IPS DF 6.9 (cell line): Measurements from ENCODE around the gene CSGALNACT2.

ENCODE experiments used
- DNase-seq: peaks from one replicate; pipeline ENCODE4 v3.0.0-alpha.2; 2013; ENCODE audit warnings: low read depth, low spot score
- H3K27ac ChIP-seq: one replicate; pipeline ENCODE4 v1.5.1; 2013; ENCODE audit warnings: low read length, control low read depth
- H3K27me3 ChIP-seq: 2 replicates; pipeline ENCODE4 v1.6.1; 2013; ENCODE audit warnings: mild to moderate bottlenecking, low read length; ENCODE audit not compliant: control insufficient read depth, insufficient read depth
- H3K36me3 ChIP-seq: 2 replicates; pipeline ENCODE4 v1.6.1; 2013; ENCODE audit warnings: low read length; ENCODE audit not compliant: control insufficient read depth, insufficient read depth
- H3K4me1 ChIP-seq: 2 replicates; pipeline ENCODE4 v1.6.1; 2013; ENCODE audit warnings: low read length; ENCODE audit not compliant: control insufficient read depth, insufficient read depth
- H3K4me3 ChIP-seq: 2 replicates; pipeline ENCODE4 v1.5.1; 2013; ENCODE audit warnings: mild to moderate bottlenecking, low read length
- H3K9me3 ChIP-seq: 2 replicates; pipeline ENCODE4 v1.6.1; 2013; ENCODE audit warnings: low read length, inconsistent platforms; ENCODE audit not compliant: control insufficient read depth, insufficient read depth
- WGBS: extraction: QIAGEN DNeasy Blood & Tissue Kit; methylation state at CpG from one replicate; pipeline ENCODE4 v1.1.7; 2013; ENCODE audit warnings: mixed read lengths, missing lambda C conversion rate; ENCODE audit not compliant: insufficient read length, insufficient coverage; 5-methylcytosine and 5-hydroxymethylcytosine counted together

CSGALNACT2 gene

DNA sequence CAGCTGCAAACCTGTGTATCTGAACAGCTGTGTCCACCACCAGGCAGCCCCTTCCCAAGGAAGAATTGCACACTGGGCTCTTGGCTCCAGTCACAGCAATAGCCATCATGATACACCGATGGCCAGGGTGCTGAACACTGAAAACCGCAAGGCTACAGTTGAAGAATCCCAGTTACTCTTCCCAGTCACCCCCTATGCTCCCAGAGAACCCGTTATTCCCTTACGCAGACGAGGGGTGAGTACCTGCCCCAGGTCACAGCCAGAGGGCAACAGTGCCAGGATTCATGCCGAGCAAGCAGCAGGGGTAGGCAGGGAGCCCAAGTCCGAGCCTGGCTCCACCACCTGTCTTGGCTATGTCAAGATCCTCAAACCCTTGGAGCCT, 70.8 kb downstream of the CSGALNACT2 start:
- no peaks in the 10 kb centered on the region for H3K27me3 ChIP-seq
- no CpG with 5 or more reads among the region's 7 CpGs for WGBS
- H3K36me3 ChIP-seq: no peaks in the 10 kb centered on the region
- no peaks in the 10 kb centered on the region for H3K4me1 ChIP-seq
- no peaks in the 10 kb centered on the region for H3K9me3 ChIP-seq
- no peak for DNase-seq
- H3K27ac ChIP-seq: no peak overlapping the region
- no peak overlapping the region for H3K4me3 ChIP-seq

DNA sequence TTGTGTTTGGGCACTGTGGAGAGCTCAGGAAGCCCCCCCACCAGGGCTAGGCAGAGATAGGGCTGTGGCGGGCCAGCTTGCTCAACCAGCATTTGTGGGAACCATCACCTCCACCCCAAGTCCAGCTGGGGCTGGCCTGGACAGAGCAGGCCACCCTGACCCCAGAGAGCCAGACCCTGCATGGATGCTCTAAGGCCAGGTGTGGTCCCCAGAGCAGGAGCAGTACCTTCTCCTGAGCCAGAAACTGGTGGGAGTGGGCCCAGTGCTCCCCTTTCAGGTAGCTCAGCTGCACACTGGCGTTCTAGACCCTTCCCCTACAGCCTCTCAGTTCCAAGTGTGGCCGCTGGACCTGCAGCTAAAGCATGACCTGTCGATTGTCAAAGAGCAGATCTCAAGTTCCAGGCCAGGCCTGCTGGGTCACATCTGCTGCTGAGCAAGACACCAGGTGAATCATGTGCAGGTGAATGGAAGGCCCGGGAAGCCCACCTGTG, 71.5 kb downstream of the CSGALNACT2 start:
- no peak overlapping the region for H3K4me3 ChIP-seq
- H3K36me3 ChIP-seq: no peaks in the 10 kb centered on the region
- no peak for DNase-seq
- no CpG with 5 or more reads among the region's 5 CpGs for WGBS
- H3K27ac ChIP-seq: no peak overlapping the region
- no peaks in the 10 kb centered on the region; the same call in 1 of the 2 replicates for H3K4me1 ChIP-seq
- H3K9me3 ChIP-seq: no peaks in the 10 kb centered on the region
- no peaks in the 10 kb centered on the region for H3K27me3 ChIP-seq

DNA sequence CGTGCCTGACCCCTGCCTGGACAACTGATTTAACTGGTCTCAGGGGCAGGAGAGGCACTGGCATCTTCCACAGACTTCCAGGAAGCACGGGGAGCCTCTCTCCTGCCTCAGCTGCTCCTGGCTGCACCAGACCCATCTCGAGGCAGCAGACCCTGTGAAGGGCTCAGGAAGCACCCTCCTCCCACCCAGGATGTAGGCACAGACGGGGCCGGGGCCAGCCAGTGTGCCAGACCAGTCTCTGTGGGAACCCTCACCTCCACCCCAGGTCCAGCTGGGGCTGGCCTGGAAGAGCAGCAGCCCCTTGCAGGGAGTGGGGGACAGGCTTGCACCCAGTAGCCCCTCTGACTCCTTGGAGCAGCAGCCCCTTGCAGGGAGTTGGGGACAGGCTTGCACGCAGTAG, 72.3 kb downstream of the CSGALNACT2 start:
- H3K9me3 ChIP-seq: no peaks in the 10 kb centered on the region
- no peak overlapping the region for H3K27ac ChIP-seq
- H3K27me3 ChIP-seq: no peaks in the 10 kb centered on the region
- no peak for DNase-seq
- no CpG with 5 or more reads among the region's 6 CpGs for WGBS
- no peaks in the 10 kb centered on the region for H3K36me3 ChIP-seq
- H3K4me3 ChIP-seq: no peak overlapping the region
- H3K4me1 ChIP-seq: no peaks in the 10 kb centered on the region; the same call in 1 of the 2 replicates

DNA sequence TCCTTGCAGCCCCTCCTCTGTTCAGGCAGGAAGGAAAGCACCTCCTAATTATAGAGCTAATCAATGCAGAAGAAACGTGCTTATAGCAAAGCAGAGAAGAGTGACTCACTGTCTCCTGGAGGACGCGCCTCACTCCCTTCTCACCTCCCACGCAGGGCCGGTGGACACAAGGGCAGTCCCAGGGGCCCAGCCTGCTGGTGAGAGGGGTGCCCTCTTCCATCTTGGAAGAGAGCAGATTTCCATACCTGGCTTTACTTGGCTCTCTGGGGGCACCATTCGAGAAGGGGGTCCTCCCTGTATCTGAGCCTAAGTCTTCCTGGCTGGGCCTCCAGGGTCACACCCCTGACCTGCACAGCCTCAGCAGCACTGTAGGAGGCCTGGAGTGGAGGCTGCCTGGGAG, 72.8 kb downstream of the CSGALNACT2 start:
- no peak for DNase-seq
- Histone ChIP-seq H3K36me3 (no peaks in the 10 kb centered on the region), H3K4me1 (no peaks in the 10 kb centered on the region; the same call in 1 of the 2 replicates), H3K27me3 (no peaks in the 10 kb centered on the region), H3K4me3 (no peak overlapping the region), H3K9me3 (no peaks in the 10 kb centered on the region), H3K27ac (no peak overlapping the region)
- no CpG with 5 or more reads among the region's 6 CpGs for WGBS

DNA sequence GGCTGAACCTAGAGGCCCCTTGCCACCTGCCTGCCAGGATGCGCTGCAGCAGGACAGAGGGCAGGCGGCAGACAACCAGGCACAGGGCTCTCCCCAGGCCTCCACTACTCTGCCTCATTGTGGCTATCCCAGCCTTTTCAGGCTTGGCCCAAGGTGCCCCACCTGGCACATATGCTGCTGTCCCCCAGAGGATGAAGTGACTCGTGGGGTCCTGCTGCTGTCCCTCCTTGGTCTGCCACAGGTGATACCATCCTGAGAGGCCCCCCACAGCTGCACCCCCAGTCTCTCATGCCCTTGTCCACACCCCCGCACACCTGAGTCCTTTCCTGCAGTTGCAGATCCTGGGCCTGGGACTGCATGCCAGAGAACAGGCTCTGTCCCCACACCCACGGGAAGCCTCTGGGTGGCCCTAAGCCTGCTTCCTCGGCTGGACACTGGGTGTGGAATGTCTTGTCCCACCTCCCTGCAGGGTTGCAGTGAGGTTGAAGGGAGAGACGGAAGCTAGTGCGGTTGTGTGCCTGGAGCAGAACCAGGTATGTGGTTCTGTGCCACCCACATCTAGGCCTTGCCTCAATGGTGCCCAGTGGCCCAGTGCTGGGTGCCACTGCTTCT, 73.3 kb downstream of the CSGALNACT2 start:
- Histone ChIP-seq H3K4me1 (no peaks in the 10 kb centered on the region; the same call in 1 of the 2 replicates), H3K27ac (no peak overlapping the region), H3K4me3 (no peak overlapping the region), H3K9me3 (no peaks in the 10 kb centered on the region), H3K36me3 (no peaks in the 10 kb centered on the region), H3K27me3 (no peaks in the 10 kb centered on the region)
- no CpG with 5 or more reads among the region's 8 CpGs for WGBS
- no peak for DNase-seq

DNA sequence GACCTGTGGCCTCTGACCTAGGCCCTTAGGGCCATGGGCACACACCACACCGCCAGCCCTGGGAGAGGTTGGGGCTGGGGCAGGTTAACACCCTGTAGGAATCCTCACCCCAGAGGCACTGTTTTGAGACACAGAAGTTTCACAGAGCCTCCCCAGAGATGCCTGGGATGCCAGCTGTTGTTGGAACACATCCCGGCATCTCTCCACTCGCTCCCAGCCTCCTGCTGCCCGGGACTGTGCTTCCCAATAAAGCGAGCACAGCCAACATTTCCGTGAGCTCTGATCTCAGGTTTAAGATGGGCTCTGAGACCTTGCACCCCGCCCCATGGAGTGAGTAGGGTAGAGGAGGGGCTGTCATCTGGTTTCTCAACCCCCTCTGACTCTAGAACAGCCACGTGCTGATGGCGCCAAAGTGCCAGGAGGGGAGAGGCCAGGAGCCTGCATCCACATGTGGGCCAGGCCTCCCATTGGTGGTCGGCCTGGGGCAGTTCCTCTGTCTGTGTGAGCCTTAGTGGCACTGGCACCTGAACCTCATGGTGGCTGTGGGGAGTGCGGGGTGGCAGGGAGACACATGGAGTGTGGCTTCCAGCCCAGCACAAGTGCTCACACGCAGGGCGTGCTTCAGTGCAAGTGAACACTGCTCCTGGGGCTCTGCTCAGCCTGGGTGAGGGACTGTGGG, 73.9 kb downstream of the CSGALNACT2 start:
- no CpG with 5 or more reads among the region's 13 CpGs for WGBS
- no peaks in the 10 kb centered on the region for H3K27me3 ChIP-seq
- DNase-seq: no peak
- H3K9me3 ChIP-seq: no peaks in the 10 kb centered on the region
- no peak overlapping the region for H3K27ac ChIP-seq
- no peaks in the 10 kb centered on the region; the same call in 1 of the 2 replicates for H3K4me1 ChIP-seq
- H3K36me3 ChIP-seq: no peaks in the 10 kb centered on the region
- H3K4me3 ChIP-seq: no peak overlapping the region

DNA sequence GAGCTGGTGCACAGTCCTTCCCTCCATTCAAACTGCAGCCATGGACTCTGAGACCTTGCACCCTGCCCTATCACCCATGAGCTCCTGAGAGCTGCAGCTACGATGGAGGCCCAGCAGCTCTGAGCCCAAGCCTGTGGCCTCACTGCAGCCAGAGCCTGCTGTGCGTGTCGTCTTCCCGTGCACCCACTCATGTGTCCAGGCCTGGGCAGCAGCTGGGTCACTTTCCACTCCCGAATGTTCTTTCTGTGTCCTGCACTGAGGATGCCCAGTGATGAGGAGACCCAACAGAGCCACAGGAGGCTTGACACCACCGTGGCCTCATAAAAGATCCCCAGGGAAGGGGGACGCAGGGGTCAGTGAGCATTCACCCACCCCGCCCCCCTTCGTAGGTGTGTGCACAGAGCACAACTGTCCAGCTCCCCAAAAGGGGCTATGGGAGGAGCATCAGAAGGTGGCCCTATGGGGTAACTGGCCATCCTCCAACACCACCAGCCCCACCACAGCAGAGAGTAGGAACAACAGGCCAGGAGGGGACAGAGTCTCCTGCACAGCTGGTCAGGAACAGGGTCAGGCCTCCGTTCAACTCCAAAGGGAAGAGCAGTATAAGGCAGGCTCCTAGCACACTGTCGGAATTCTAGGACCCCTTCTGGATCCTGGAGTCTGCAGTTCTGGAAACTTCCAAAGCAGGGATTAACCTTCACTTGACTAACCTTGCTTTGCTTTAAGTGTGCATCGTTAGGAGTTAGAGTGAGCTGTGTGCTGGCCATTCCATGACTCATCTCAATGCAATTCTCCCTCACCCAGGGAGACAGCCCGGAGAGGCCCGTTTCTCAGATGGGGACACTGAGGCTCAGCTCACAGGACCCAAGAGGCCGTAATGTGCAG, 76.1 kb downstream of the CSGALNACT2 start:
- H3K27me3 ChIP-seq: no peaks in the 10 kb centered on the region
- WGBS: no CpG with 5 or more reads among the region's 15 CpGs
- no peaks in the 10 kb centered on the region for H3K36me3 ChIP-seq
- H3K27ac ChIP-seq: no peak overlapping the region
- no peak overlapping the region; the same call in 1 of the 2 replicates for H3K4me3 ChIP-seq
- no peak for DNase-seq
- H3K4me1 ChIP-seq: no peaks in the 10 kb centered on the region; the same call in 1 of the 2 replicates
- no peaks in the 10 kb centered on the region for H3K9me3 ChIP-seq

DNA sequence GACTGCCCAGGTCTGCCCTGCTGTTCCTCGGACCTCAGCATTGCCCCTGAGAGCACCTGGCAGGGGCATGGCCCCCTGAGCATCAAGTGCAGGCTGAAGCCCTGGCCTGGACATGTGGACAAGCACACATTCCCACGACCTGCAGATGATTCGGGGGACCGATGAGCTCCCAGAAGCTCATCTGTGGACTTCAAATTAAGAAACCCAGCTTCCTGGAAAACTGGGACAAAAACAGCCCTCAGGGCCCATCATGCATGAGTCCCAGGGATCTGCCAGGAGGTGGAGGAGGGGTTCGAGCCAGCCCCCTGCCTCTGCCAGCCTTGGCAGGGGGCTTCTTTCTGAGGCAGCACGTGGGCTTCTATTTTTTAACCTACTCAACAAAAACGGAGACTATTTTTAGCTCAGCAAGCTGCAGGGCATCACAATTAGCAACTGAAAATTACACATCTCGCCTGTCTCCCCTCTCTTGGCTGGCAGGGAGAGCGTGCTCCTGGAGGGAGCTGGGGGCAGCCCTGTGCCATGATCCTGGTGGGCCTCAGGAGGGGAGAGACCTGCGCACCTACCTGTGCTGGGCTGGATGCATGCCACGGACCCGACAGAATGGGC, 76.8 kb downstream of the CSGALNACT2 start:
- Histone ChIP-seq H3K9me3 (no peaks in the 10 kb centered on the region), H3K27me3 (no peaks in the 10 kb centered on the region), H3K36me3 (no peaks in the 10 kb centered on the region), H3K27ac (no peak overlapping the region), H3K4me3 (no peak overlapping the region; the same call in 1 of the 2 replicates), H3K4me1 (no peaks in the 10 kb centered on the region; the same call in 1 of the 2 replicates)
- no peak for DNase-seq
- WGBS: no CpG with 5 or more reads among the region's 12 CpGs

DNA sequence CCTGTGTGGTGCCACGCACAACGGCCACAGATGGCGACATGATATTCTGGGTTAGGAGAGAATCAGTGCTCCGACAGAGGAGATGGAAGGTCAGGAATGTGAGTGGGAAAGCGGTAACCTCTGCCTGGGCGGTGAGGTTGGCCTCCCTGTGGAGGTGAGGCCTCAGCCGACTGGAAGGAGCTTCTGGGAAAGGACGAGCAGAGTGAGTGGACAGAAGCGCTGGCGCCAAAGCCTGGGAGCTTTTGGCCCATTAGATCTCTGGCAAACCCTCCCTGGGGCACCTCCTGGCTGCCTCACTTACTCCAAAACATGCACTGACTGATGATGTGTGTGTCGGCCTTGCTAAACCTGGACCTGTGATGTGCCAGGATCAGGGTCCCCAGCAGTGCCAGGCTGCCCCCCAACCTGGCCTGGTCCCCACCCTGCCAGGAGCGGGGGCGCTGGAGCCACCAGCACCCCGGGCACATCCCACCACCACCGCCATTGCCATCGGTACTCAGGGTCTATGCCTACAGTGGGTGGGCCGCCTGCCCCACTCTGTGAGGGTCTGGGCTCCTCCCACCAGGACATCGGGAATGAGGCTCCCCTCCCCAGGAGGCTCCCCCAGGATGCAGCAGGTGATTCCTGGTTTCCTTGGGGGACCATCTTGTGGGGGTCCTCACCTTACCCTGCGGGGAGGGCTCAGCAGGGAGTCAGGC, 77.7 kb downstream of the CSGALNACT2 start:
- no peak for DNase-seq
- no peak overlapping the region for H3K27ac ChIP-seq
- no peaks in the 10 kb centered on the region for H3K27me3 ChIP-seq
- no peaks in the 10 kb centered on the region for H3K36me3 ChIP-seq
- H3K9me3 ChIP-seq: no peaks in the 10 kb centered on the region
- H3K4me3 ChIP-seq: no peak overlapping the region
- WGBS: no CpG with 5 or more reads among the region's 19 CpGs
- no peaks in the 10 kb centered on the region; the same call in 1 of the 2 replicates for H3K4me1 ChIP-seq
